Measurements from ENCODE around the gene WFIKKN2. TPM values are rescaled to one million over a fixed set of nuclear protein-coding genes. Genes with fewer than 3 reads are reported as not detected.

Gene WFIKKN2
- total and polyA plus RNA-seq, 2 of the 8 experiments (the other 6 are each of a cell fraction or from before 2014, with no cell fraction given), result 0.07 to 0.30 TPM

GRCh38 chr17:50808888-50809287 is 26.5 kb upstream of the WFIKKN2 start:
- Histone ChIP-seq H2BK20ac (ENCODE audit: low read length) (peak overlapping the region; percentile 9; the same call in 1 of the 2 replicates), H4K5ac (ENCODE audit: insufficient read length, low read depth, low read length) (no peak overlapping the region), H3K4me1 (replicated peaks in 1 of 4; ENCODE audit: control insufficient read depth in 3 of 4, insufficient read depth in 4 of 4, low read length in 3 of 4) (no peaks in the 10 kb centered on the region), H3K4ac (replicated peaks; ENCODE audit: insufficient read length, low read depth, low read length) (no peak overlapping the region), H2BK12ac (ENCODE audit: low read depth, low read length) (peak overlapping the region; percentile 6; the same call in 1 of the 2 replicates), H3K18ac (ENCODE audit: extremely low read depth, low read length) (no peak overlapping the region), H2AK5ac (ENCODE audit: low read depth, low read length) (no peak overlapping the region), H3K4me3 (ENCODE audit: extremely low read depth in 1 of 4, insufficient read depth in 2 of 4, low read depth in 3 of 4, low read length in 4 of 4) (no peak overlapping the region), H3K9ac (replicated peaks in 1 of 4; ENCODE audit: extremely low read depth in 1 of 4, low read depth in 3 of 4, low read length in 3 of 4) (no peak overlapping the region), H4K8ac (ENCODE audit: extremely low read depth, insufficient read depth, low read length) (0 out of 2 replicates have a peak overlapping the region, but pooled peaks have one; percentile 63), H2BK15ac (ENCODE audit: low read length) (0 out of 2 replicates have a peak overlapping the region, but pooled peaks have one; percentile 40), H3K56ac (replicated peaks; ENCODE audit: insufficient read length, low read depth, low read length) (no peak overlapping the region), H3K27me3 (replicated peaks in 1 of 4; ENCODE audit: control insufficient read depth in 3 of 4, extremely low read depth in 1 of 4, insufficient read depth in 3 of 4, low read length in 3 of 4) (no peaks in the 10 kb centered on the region), H3K9me3 (ENCODE audit: insufficient read depth in 2 of 2, low read depth in 1 of 2, low read length in 1 of 2) (no peaks in the 10 kb centered on the region), H4K91ac (replicated peaks; ENCODE audit: insufficient read length, low read length) (no peak overlapping the region), H3K79me2 (ENCODE audit: control insufficient read depth in 1 of 2, insufficient read depth in 2 of 2, low read length in 2 of 2) (no peaks in the 10 kb centered on the region), H2AFZ (ENCODE audit: low read length) (no peak overlapping the region), H3K14ac (ENCODE audit: insufficient read length) (no peak overlapping the region), H2BK120ac (replicated peaks; ENCODE audit: low read depth, low read length) (no peak overlapping the region), H3K27ac (ENCODE audit: low read depth, low read length) (no peak overlapping the region), H3K23me2 (ENCODE audit: low read depth, low read length) (no peaks in the 10 kb centered on the region), H3K79me1 (ENCODE audit: low read depth, low read length) (no peaks in the 10 kb centered on the region), H3K4me2 (ENCODE audit: insufficient read depth in 1 of 2, low read depth in 2 of 2, low read length in 2 of 2) (no peak overlapping the region), H3K23ac (ENCODE audit: insufficient read length) (no peak overlapping the region), H4K20me1 (replicated peaks in 1 of 2; ENCODE audit: control insufficient read depth in 1 of 2, insufficient read depth in 2 of 2, low read length in 2 of 2) (no peaks in the 10 kb centered on the region), H3K36me3 (ENCODE audit: control insufficient read depth in 2 of 4, insufficient read depth in 4 of 4, low read length in 3 of 4) (no peaks in the 10 kb centered on the region), H2BK5ac (ENCODE audit: low read depth, low read length) (no peak overlapping the region)
- 90% methylated on average over 3 of the region's 3 CpGs; no CpG with 5 or more reads in 1 of the 2 experiments for WGBS, 2 experiments (ENCODE audit: extremely low coverage in 1 of 2, insufficient coverage in 1 of 2, insufficient read length in 1 of 2, insufficient replicate concordance in 2 of 2, low coverage in 1 of 2, low lambda C conversion rate in 2 of 2, missing lambda C conversion rate in 1 of 2)
- TF ChIP-seq E2F6 (IDR thresholded peaks at IDR 0.05), result no peak
- TF ChIP-seq PHF8 (conservative IDR thresholded peaks at IDR 0.05; ENCODE audit: low read depth, low read length), result no peak
- no peak for TF ChIP-seq HDAC6 (IDR thresholded peaks at IDR 0.05; ENCODE audit: low read depth, low read length)
- no peak for TF ChIP-seq JUND (IDR thresholded peaks at IDR 0.05; ENCODE audit: low read length)
- no peak for TF ChIP-seq TBP (IDR thresholded peaks at IDR 0.05; ENCODE audit: low read depth, low read length)
- TF ChIP-seq ASH2L (IDR thresholded peaks at IDR 0.05; ENCODE audit: low read length), result no peak
- DNase-seq (ENCODE audit: low read depth in 1 of 2, low spot score in 2 of 2), result no peak
- ChIA-PET POLR2A (ENCODE audit: partially characterized antibody) (interaction anchor here (0.6 to 0.8 kb wide), 2 partner anchors 13 to 45 kb away, joined by 3 read pairs; no protein-coding TSS in a partner anchor), CTCF (ENCODE audit: partially characterized antibody) (interaction anchor here (0.8 to 6.0 kb wide), 10 partner anchors 9 to 52 kb away, joined by 3 to 28 read pairs (median 4); no protein-coding TSS in a partner anchor)
- no peak for FAIRE-seq

Data from H1 (cell line).